MM.1S (cell line): ENCODE results near the gene ZG16B.

ENCODE experiments used
- CTCF ChIP-seq: fragments of 300-600 bp; sonication (generic); IDR thresholded peaks from 2 replicates; pipeline ENCODE4 v1.5.1; 2016; ENCODE audit warnings: antibody characterized with exemption, low read length, mixed read lengths
- EZH2 ChIP-seq: fragments of 300-600 bp; sonication (generic); optimal IDR thresholded peaks from 2 replicates; pipeline ENCODE3; 2017; ENCODE audit warnings: low read depth, mild to moderate bottlenecking, antibody characterized with exemption, low read length, mixed read lengths

GRCh38 chr16:2855536-2855935 is 25.4 kb downstream of the ZG16B start:
- TF ChIP-seq CTCF (no peak), EZH2 (no peak)
